HG03565 (cell line): ENCODE measurements around the gene FGGY.
"Not testable (repeated sequence)": the region's sequence is repeated elsewhere in the genome, so short reads cannot be mapped to it uniquely, and the experiment has no call there.

Experiments
- ATAC-seq: cut with Tn5 transposase; IDR thresholded peaks from one replicate; pipeline ENCODE4 v1.9.1; 2021; ENCODE audit warnings: mild to moderate bottlenecking, moderate library complexity; ENCODE audit not compliant: unreplicated experiment

Gene FGGY

DNA sequence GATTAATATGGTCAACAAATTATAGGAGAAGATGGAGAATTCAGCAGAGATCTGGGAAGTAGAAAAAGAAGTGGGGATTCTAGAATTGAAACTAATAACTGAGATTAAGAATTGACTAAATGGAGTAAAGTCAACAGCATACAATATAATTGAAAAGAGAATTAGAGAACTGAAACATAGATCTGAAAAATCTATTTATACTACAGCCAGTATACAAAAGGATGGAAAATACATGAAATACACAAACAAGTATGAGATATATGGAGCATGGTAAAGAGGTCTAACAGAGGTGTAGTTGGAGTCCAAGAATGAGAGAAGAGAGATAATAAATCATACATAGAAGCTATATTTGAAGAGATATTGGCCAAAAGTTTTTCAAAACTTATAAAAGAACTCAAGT is 235.2 kb downstream of the FGGY start:
- ATAC-seq: peak; percentile 59

DNA sequence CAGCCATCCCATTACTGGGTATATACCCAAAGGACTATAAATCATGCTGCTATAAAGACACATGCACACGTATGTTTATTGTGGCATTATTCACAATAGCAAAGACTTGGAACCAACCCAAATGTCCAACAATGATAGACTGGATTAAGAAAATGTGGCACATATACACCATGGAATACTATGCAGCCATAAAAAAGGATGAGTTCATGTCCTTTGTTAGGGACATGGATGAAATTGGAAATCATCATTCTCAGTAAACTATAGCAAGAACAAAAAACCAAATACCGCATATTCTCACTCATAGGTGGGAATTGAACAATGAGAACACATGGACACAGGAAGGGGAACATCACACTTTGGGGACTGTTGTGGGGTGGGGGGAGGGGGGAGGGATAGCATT is 241.6 kb downstream of the FGGY start:
- ATAC-seq: not testable (repeated sequence)

DNA sequence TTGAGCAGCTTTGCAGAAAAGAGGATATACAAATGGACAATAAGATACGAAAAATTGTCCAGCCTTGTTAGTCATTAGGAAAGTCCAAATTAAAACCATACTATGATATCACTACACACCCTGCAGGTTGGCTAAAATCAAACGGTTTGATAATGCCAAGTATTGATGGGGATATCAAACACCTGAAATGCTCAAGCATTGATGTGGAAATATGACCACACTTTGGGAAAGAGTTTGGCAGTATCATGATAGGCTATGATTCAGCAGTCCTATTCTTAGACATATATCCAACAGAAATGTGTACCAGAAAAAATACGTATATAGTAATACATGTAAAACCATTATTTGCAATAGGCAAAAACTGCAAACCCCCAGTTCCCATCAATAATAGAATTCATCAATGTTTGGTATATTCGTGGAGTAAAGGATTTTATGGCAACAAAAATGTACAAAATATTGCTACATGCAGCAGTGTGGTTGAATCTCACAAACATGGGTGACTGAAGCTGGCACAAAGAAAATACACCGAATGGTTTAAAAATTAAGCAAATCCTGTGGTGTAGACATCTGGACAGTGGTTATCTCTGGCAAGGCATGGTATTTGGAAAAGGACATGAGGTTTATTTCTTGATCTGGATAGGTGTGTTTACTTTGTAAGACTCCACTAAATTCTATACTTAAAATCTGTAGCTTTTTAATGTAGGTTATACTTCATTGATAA is 243.2 kb downstream of the FGGY start:
- ATAC-seq: no peak

DNA sequence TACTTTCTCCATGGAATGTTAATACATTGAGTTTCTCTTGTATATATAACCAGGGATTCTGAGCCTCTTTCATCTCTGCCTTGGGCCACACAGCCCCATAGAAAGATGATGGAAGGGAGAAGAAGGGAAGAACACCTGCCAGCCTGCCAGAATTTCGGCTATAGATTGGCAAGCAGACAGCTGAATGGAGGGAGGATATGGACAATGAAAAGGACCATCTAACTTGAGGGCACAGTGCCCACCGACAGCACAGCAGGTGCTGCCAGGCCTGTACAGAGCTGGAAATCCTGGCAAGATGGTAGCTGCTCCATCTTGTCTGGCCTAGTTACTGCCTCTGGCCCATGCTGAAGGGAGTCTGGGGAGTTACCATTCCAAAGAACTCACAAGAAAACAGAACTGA is 244.3 kb downstream of the FGGY start:
- no peak for ATAC-seq

DNA sequence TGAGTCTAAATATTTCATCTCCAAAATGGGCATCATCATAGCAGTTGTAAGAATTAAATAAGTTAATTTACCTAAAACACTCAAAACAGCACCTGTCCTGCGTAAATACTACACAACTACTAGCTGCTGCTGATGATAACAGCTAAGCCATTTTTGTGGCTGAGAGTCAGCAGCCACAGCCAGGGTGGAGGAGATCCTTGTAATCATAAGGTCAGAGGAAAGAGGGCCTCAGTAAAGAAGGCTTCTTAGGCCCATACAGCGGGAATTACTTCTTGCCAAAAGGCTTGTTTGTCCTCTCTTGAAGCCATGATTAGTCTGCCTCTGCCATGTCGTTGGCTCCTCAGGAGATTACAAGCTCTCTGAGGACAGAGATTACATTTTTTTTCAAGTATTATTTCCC is 245.0 kb downstream of the FGGY start:
- no peak for ATAC-seq

DNA sequence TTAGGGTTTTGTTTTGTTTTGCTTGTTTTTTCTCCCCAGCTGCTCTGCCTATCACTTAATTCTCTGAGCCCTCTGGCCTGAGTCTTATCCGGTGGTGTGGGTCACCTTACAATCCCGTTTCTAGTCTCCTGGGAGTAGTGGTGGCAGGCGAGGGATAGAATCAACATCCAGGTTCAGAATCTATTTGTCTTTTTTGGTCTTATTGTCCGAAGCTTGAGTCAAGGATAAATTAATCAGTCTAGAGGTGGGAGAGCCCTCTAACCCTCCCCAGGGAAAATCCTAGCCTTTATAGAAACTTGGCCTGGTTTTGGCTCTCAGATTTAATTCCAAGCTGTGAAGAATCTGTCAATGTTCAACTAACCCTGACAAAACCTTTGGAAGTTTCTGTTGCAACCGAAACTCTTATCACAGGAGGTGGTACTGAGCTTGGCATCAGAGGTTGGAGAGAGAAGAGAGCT is 246.3 kb downstream of the FGGY start:
- no peak for ATAC-seq

DNA sequence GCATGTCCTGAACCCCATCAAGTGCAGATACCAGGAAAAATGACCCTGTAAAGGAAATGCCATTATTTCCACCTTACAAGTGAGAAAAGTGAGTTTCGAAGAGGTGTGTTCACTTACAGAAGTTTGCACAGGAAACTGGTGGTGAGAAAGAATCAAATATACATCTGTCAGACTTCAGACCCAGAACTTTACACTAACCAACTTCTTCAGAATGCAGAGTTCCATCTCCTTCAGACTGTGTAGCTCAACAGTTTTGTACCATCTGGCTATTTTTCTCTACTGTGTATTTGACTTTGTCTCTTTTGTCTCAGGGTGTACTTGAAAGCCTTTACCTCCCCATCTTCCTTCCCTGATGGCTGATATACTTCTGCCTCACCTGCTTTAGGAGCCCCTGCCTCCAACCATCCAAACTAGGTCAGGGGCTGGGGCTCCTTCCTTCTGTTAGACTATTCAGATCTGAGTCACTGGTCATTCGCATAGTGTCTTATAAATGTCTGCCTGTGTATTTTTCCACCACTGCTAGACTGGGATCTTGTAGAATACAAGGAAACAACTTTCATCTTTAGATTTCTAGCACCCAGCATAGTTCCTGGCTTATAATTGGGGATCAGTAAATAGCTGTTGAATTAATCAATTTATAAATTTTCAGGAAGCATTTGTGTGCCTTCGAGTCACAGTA is 247.9 kb downstream of the FGGY start:
- no peak for ATAC-seq

DNA sequence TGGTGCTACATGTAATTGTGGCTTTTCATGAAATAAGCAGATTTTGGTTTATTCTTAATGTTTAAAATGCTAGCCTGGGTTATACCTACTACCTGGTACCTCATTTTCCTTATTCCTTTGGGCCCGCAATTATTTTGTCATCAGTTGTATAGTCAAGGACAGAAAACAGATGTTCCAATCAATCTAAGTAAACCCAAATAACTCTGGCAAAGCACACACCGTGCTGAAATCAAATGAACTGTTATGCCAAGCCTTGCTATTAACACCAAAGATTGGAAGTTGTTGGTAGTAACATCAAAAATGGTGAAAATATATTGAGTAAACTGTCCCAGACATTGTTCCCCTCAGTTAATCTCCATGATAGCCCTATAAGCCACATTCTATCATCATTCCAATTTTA is 248.9 kb downstream of the FGGY start:
- ATAC-seq: no peak

DNA sequence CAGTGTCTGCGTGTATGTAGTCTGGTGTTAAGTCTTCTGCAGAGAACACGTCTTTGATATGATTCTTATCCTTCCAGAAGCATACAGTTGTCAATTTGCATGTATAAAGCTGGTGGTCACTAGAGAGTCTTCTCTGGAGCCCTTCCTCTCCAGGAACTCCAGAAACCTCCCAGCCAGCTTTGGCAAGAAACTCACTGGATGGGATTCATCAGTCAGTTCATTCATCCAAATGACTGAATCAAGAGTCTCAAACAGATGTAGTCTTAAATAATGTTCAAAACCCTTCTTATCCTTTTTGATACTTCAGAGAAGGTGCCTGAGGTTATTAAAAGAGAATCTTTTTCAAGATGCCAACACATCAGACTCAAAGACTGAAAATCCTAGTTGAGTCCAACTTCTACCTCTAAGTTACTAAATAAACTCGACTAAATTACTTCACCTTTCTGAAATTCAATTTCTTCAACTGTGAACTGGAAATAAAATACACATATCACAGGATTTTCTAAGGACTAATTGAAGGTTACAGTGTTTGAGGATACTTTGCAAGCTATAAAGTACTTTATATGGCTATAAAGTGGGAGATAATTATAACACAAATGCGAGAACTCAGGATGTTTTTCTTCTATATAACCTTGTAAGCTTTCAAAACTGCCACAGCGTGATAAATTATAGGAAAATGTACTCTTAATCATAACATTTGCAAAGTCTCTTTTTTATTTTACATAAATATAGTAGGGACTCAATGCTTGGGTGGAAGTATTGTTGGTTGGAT is 252.4 kb downstream of the FGGY start:
- ATAC-seq: no peak

DNA sequence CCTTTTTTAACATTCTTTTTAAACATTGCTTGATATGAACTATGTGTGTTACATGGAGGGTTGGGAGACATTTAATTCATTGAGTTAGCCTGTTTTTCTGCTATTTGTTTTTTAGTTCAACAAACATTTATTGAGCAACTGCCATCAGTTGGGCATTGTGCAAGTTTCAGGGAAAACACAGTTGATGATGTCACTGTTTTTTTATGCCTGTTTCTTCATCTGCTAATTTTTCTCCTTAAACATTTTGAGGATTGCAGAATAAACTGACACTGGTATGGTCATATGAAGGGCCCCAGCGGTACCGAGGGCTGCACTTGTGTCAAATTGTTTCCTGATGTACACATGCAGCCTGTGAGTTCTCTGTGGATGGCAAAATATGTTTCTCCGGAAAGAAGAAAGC is 253.0 kb downstream of the FGGY start:
- no peak for ATAC-seq

DNA sequence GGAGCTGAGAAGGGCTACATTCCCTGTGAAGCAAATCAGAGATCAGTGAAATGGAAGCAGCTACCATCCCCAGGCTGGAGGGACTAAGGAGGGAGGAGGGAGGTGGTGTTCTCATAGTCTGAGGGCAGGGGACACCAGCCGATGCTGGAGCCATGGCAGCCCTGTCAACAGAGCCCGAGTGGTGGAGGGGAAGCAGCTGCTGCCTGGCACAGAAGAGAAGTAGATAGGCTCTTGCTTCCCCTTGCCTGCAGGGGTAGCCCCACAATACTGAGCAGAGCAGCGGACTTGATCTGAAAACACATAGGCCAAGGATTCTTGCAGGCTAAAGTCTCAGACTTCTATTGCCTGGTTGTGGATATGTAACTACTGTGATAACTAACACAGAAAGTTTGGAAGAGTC is 255.1 kb downstream of the FGGY start:
- no peak for ATAC-seq

DNA sequence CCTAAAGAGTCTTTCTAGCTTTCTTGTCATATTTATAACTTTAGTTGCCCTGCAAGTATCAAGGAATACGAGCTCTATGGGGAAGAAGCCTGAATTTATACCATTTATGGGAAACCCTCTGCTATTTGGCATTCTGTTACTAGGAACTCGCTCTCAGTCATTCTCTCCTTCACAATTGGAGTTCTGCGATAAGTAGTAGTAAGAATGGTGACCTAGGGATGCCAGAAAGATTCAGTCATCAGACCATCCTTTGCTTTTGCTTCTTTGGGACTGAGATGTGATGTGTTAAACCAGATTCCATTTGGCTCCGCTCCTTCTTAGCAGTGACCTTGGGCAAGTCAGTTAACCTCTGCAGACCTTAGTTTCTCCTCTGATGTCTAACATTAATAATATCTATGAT is 256.5 kb downstream of the FGGY start:
- ATAC-seq: no peak

DNA sequence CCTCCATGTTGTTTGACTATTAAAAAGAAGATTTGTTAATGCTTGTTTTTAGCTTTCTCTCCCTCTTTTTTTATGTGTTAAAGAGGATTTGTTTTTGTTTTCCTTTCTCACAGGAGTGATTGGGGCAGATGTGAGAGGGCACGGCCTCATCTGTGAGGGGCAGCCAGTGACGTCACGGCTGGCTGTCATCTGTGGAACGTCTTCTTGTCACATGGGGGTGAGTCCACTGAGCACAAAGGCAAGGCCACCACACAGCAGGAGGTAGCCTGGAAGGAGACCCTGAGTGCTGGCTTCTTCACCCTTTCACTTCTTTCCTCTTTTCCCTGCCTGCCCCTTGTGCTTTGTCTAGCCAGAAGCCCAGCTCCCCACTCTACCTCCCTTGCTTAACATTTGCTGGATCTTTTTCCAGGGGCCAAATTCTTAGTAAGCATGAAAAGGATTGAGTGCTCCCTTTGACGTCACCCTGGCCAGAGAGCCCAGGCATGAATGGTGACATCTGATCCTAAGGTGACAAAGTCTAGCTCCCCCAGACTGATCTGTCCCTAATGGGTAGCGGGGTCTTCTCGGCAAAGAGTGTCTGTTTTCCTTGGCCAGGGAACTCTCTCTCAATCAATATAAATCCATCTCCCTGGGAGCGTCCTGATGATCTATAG is 257.2 kb downstream of the FGGY start:
- ATAC-seq: no peak

DNA sequence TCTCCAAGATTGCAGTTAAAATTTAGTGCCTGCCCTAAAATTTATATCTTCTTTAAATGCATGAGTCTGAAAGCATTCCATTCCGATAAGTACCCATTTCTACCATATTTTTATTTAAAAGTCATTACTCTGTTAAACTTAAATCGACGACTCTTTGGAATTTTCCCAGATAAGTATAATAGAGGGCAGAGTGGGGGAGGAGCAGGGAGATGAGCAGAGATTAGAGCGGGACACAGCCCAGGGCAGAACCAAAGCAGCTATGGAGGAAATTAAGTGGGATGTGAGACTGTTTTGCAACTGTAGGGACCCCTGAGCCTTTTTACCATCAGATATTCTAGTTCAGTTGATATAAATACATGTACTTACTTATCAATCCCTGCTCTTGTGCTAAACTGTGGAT is 257.9 kb downstream of the FGGY start:
- no peak for ATAC-seq

DNA sequence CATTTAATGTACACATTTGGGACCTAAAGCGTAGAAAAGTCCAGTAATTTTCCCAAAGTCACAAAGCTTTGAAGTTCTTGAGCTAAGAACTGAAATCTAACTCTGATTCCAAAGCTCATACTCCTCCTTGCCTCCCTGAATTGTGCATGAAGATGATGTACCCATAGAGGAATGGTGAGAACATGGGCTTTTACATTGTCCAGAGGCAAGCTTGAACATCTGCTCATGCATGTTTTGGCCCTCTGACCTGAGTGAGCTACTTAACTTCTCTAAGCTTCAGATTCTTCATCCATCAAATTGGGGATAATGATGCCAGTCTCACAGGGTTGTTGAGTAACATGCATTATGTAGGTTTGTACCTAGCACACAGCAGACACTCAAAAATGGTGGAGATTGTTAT is 259.5 kb downstream of the FGGY start:
- ATAC-seq: no peak

DNA sequence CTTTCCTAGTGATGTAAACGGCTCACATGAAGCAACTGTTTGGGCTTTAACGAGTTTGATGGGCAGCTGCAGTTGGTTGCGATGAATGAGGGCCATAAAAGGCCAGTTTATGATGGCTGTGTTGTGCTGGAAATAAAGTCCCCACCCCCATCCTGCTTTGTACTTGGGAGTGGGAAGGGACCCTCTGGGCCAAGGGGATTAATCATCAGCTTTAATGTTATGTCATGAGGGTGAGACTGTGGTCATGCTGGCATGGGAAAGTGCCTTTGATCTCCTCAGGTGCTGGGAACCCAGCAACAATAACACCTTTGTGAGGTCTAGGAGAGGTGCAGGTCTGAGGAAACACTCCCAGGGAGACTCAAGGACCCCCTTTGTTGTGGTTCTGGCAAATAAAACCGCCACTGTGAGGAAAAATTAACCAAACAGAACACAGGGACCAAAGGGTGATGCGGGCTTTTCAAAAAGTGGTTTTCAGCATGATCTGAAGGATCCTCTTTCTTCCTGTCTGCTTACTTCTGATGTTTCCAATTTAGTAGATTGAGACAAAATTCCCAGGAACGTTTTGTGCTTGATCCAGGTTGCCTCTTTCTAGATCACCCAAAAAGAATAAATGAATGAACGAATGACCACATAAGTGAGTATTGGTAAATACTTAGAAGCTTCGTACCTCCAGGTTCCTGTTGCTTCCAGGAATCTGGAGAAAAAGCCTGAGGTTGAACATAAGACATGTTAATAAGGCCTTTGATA is 260.1 kb downstream of the FGGY start:
- no peak for ATAC-seq

DNA sequence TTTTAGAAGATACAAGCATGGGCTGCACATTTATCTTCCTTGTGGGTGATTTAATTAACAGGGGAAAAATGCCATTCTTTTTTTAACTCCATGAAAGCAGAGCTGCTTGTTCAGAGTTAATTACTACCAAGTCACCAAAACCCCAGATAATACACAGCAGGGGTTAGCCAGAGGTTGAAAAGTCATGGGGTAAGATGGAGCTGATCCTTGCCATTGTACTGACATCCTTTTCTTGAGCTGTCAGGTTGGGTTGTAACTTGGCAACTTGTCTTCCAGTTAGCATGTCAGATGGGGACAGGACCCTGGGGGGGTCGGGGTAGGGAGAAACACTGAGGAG is 260.6 kb downstream of the FGGY start:
- ATAC-seq: no peak

DNA sequence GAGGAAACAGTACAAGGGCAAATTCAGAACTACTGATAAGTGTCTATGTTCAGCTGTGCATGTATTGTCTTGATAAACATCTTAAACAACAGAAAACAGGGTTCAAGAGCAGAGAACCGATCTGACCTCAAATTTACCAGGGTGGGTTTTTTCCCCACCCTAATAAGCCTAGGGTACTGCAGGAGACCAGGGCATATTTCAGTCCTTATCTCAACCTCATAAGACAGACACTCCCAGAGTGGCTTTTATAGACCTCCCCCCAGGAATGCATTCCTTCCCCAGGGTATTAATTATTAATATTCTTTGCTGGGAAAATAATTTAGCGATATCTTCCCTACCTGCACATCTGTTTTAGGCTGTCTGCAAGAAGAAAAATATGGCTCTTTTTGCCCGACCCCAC is 261.7 kb downstream of the FGGY start:
- ATAC-seq: not testable (repeated sequence)

DNA sequence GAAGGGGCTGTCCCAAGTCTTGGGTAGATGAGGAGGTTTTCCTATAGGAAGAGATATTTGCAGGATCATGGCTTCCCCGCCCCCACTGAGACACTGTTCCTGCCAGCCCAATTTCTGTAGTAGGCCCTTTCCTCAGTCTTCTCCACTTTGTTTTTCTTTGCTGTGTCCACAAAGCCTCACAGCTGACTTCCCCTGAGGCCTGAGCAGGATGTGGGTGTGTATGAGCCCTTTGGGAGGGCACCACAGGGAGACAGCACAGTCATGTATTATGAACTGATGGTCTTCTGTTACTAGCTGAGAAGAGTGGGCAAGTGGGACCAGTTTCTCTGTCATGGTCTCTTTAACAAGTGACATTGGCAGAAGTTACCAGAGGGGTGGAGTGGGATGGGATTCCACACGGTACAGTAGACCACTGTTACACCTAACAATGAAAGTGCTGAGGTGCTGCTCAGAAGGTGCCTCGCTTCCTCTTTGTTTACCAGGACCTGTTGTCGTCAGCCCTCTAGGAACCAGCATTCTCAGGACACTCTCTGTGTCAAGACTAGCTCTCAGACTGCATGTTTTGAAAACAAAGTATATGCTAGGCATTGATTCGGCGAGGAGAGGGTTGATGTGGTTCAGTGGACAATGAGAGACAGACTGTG is 264.0 kb downstream of the FGGY start:
- peak; percentile 54 for ATAC-seq

DNA sequence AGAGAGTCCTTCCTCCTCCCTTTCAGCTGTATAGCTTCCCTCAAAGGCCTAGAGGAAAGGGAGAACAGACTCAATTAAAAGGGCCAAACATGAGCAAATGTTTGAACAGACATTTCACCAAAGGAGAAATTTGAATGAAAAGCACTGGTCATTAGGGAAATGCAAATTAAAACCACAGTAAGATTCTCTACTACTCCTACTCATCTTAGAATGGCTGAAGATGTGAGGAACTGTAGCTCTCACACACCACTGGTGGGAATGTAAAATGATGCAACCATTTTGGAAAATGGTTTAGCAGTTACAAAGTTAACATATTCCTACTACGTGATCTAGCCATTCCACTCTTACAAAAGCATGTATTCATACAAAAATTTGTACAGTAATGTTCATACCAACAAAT is 264.9 kb downstream of the FGGY start:
- ATAC-seq: no peak
